ENCODE data around the gene C12orf60.
"Not testable (repeated sequence)": the region's sequence is repeated elsewhere in the genome, so short reads cannot be mapped to it uniquely, and the experiment has no call there.

C12orf60 gene

GRCh38 chr12:14803011-14803829, at the start of gene C12orf60, which contains the start of gene WBP11:
Gene C12orf60 (plus strand): TSS chr12:14803670. CDS start chr12:14822936, 19,266 bp downstream.
Gene WBP11 (minus strand): TSS chr12:14803478. CDS start chr12:14801383, 2,095 bp downstream.
- peak; percentile 77 for DNase-seq (ENCODE audit: low read depth)

- DNase-seq (ENCODE audit: low read depth), result no peak
Observed at GRCh38 chr12:14756334-14757143, 46.9 kb upstream of the C12orf60 start.

- DNase-seq (ENCODE audit: low read depth), result not testable (repeated sequence)
Observed at GRCh38 chr12:14759711-14760280, 43.7 kb upstream of the C12orf60 start.

- DNase-seq (ENCODE audit: low read depth), result no peak
Observed at GRCh38 chr12:14765398-14765797, 38.1 kb upstream of the C12orf60 start.

- not testable (repeated sequence) for DNase-seq (ENCODE audit: low read depth)
Observed at GRCh38 chr12:14766020-14766419, 37.5 kb upstream of the C12orf60 start.

- DNase-seq (ENCODE audit: low read depth), result no peak
Observed at GRCh38 chr12:14766649-14767215, 36.7 kb upstream of the C12orf60 start.

GRCh38 chr12:14767617-14768016, 35.9 kb upstream of the C12orf60 start:
- no peak for DNase-seq (ENCODE audit: low read depth)

- peak; percentile 36 for DNase-seq (ENCODE audit: low read depth)
Observed at GRCh38 chr12:14768823-14769405, 34.6 kb upstream of the C12orf60 start.

GRCh38 chr12:14769466-14769968, 34.0 kb upstream of the C12orf60 start:
- DNase-seq (ENCODE audit: low read depth), result peak; percentile 18

- DNase-seq (ENCODE audit: low read depth), result peak; percentile 88
Observed at GRCh38 chr12:14769969-14770495, 33.4 kb upstream of the C12orf60 start.

GRCh38 chr12:14770496-14771461, 32.7 kb upstream of the C12orf60 start:
- peak; percentile 89 for DNase-seq (ENCODE audit: low read depth)

GRCh38 chr12:14771651-14772137, 31.8 kb upstream of the C12orf60 start:
- no peak for DNase-seq (ENCODE audit: low read depth)

GRCh38 chr12:14772946-14773345, 30.5 kb upstream of the C12orf60 start:
- no peak for DNase-seq (ENCODE audit: low read depth)

GRCh38 chr12:14773685-14774073, 29.8 kb upstream of the C12orf60 start:
- no peak for DNase-seq (ENCODE audit: low read depth)

- peak; percentile 85 for DNase-seq (ENCODE audit: low read depth)
Observed at GRCh38 chr12:14774074-14774905, 29.2 kb upstream of the C12orf60 start.

GRCh38 chr12:14774906-14775635, 28.4 kb upstream of the C12orf60 start:
- DNase-seq (ENCODE audit: low read depth), result peak; percentile 9

GRCh38 chr12:14775636-14775980, 27.9 kb upstream of the C12orf60 start:
- no peak for DNase-seq (ENCODE audit: low read depth)

GRCh38 chr12:14776236-14776961, 27.1 kb upstream of the C12orf60 start:
- no peak for DNase-seq (ENCODE audit: low read depth)
